ENCODE data around the gene PCDH9.
A peak's percentile ranks its signal among the peaks of the same experiment; 100 is the strongest.

The PCDH9 gene, protein sequence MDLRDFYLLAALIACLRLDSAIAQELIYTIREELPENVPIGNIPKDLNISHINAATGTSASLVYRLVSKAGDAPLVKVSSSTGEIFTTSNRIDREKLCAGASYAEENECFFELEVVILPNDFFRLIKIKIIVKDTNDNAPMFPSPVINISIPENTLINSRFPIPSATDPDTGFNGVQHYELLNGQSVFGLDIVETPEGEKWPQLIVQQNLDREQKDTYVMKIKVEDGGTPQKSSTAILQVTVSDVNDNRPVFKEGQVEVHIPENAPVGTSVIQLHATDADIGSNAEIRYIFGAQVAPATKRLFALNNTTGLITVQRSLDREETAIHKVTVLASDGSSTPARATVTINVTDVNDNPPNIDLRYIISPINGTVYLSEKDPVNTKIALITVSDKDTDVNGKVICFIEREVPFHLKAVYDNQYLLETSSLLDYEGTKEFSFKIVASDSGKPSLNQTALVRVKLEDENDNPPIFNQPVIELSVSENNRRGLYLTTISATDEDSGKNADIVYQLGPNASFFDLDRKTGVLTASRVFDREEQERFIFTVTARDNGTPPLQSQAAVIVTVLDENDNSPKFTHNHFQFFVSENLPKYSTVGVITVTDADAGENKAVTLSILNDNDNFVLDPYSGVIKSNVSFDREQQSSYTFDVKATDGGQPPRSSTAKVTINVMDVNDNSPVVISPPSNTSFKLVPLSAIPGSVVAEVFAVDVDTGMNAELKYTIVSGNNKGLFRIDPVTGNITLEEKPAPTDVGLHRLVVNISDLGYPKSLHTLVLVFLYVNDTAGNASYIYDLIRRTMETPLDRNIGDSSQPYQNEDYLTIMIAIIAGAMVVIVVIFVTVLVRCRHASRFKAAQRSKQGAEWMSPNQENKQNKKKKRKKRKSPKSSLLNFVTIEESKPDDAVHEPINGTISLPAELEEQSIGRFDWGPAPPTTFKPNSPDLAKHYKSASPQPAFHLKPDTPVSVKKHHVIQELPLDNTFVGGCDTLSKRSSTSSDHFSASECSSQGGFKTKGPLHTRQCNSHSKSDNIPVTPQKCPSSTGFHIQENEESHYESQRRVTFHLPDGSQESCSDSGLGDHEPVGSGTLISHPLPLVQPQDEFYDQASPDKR (N-terminal part only)

DNA sequence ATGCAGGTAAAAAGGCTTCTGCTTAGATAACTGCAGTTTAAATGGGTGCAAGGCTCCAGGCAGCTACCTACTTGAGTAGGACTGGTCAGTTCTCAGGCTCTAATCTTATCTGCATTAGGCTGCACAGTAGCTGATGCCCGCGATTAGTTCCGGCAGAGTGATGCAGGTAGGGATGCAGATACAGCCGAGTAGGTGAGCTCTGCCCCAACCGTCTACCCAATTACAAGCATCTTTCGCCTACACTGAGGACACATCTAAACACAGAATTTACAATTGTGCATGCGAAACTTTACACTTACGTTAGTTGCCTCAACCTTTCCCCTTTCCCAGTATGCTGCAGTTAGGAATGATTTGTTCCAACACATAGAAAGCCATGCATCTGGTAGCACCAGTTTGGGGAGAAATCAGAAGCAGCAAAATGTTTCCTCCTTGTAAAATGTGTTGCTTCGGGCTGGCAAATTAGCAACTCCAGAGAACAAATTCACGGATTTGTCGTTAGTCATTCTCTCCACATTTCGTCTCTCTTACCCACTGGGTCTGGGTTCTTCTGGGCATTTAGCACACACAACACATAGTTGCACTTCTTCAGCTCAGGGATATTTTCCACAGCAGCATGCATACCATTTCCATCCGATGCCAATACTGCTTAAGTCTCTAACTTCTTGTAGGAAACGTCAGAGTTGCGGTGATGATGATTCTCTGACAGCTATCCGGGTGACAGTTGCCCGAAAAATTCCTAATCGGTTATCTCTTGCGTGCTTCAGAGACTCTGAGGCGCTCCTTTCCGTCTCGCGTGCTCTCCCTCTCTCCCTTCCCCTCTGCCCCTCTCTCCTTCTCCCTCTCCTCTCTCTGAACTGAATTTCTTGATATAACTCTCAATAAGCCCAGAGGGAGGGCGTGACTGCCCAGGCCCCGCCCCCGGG, at the start of gene PCDH9:
Gene PCDH9, minus strand, starts transcription at position 856 of the 923 bp plus-strand sequence. CDS start 1,896 bp downstream, outside the sequence.
- no peak for DNase-seq (ENCODE audit: low read depth in 3 of 3)

DNA sequence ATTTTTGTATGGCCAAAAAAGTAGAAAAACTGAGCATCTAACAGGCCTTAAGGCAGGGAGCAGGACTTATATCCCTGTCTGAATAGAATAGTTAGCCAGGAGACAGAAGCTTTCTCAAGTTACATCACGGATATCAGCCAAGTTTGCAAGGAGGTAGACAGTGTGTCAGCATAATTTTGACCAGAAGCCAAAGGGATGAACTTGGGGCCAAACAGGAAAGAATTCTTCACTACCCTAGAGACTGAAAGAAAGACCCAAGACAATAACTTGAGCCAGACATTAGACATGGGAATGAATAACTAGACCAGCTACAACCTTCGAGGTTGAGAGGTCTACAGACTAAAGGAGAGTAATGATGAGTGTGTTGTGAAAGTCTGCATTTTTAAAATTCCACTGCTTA, 48.1 kb upstream of the PCDH9 start:
- no peak for DNase-seq (ENCODE audit: low read depth in 3 of 3)

DNA sequence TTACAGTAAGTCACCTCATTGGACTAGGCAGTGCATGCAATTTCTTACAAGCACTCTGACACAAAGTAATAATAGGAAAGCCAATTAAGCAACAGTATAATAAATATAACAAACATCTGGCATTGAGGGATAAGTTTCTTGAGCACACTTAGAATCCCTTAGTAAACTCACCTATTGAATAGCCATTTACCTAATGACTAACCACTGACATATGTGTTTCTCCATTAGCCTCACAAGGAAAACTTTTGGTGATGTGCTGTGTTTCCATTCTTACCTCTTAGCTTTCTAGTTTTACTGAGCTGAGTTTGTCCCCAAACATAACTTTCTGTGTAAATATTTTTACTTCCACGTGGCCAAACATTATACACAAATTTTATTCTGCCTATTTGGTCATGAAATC, 47.4 kb upstream of the PCDH9 start:
- DNase-seq (ENCODE audit: low read depth in 3 of 3): no peak

DNA sequence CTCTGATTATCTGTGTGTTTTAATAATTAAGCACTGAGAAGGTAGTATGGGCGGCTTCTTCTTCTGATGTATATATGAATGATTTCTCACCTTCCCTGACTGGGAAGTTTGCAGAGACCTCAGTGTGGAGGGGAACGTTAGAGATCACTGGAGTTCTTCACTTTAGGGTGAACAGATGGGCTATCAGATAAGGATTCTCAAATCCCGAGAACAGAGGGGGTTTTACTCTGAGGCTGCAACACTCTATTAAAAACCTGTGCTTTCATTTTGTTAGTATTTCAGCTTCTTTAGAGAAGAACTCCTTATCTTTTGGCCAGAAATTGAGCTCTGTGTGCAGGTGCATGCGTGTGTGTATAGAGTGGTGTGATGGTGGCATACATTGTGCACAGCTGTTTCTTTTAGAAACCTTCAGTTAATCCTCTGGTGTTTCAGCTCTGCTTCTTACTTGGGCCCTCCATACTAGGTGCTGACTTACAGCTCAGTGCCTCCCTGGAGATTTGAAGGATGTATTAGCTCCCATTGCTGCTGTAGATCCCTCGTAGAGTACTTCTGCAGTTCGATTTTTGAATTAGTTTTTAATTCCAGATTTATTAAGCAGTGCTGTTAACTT, 45.3 kb upstream of the PCDH9 start:
- DNase-seq (ENCODE audit: low read depth in 3 of 3): no peak

DNA sequence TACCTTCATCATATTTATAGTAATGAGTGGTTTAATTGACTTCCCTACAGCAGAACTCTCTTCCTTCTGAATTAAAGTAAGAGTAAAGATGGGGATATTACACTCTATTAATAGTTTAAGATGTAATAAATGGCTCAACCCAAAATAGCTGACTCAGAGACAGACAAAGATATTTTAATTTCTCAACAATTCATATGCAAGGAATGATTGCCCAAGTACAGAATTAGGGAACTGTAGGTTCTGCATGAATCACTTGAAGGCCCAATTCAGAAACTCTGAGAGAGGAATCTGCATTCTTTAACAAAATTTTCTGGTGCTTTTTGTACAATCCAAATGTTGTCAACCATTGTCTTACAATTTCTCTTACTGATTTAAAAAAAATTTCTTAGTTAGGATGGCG, 42.9 kb upstream of the PCDH9 start:
- no peak for DNase-seq (ENCODE audit: low read depth in 3 of 3)

DNA sequence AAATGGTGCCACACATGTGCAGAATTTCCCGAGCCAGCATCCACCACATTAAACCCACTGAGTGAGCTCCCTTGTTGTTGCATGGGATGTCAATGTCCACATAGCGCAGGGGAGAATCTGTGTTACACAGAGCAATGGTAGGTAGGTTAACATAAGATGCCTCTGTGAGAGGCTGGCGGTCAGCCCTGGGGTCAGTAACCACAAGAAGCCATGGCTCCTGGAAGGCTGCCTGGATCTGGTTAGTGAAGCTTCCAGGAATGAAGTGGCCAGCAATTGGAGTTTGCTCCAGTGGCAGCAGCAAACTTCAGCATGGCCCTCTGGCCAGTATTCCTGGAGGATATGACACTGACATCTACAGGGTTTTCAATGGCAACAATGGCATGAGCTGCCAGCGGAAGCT, 37.0 kb upstream of the PCDH9 start:
- DNase-seq (ENCODE audit: low read depth in 3 of 3): no peak

DNA sequence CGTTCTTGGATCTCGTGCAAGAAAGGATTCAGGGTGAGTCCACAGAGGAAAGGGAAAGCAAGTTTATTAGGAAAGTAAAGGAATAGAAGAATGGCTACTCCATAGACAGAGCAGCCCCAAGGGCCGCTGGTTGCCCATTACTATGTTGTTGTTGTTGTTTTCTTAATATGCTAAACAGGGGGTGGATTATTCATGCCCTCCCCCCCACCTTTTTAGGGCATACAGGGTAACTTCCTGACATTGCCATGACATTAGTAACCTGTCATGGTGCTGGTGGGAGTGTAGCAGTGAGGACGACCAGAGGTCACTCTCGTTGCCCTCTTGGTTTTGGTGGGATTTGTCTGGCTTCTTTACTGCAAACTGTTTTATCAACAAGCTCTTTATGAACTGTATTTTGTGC, 29.1 kb upstream of the PCDH9 start:
- no peak for DNase-seq (ENCODE audit: low read depth in 3 of 3)

DNA sequence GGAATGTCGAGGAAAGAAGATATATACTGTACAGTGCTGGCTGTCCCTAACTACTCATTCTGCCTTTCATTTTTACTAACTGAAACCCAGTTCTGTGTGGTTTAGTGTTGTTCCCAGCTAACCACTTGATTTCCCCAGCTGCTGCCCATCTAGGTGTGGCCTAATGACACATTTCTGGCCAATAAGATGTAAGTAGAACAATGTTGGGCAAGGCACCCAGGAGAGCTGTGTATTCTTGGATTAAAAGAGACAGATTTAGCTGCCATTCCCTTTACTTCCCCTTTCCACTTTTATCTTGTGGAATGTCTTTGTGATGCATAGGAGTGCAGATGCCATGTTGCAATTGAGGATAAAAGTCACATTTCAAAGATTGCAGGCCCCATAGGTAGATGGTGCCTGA, 28.3 kb upstream of the PCDH9 start:
- no peak for DNase-seq (ENCODE audit: low read depth in 3 of 3)

DNA sequence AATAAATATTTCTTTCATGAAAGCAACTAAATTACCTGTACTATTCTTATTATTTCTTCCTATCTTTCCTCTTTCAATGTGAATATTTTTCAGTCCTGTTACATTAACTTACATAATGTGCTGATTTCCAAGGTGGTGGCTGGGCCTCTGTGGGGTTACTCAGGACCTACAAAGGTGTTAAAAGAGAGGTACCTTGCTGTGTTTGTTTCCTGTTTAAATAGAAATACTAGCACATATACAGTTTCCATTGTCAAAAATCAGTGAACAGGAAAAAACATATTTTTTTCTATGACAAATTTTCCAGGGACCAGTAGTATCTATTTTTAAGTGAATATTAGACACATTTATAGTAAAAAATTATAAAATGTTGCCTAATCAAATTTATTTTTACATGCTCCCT, 8.7 kb upstream of the PCDH9 start:
- no peak for DNase-seq (ENCODE audit: low read depth in 3 of 3)

DNA sequence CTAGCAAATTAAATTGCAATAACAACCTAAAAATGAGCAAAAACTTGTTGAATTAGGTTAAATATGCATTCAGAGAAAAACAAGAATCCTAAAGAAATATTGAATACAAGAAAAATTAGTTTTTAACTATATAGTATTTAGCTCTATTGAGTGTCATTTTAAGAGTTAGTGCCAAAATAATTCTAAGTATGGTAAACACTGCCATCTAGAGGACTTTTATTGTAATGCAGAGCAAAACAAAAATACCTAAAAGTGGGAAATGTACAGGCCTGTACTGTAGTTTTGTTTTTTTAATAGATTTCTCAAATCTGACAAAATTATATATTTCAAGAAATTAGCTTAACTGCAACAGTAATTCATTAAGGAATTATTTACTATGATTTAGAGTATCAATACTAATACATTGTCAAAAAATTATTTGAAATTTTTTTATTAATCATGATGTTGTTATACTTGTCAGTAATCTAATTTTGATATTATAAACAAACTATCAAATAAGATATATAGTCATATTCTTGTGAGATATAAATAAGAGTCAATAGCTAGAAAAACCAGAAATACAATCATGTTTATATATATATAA, 8.2 kb upstream of the PCDH9 start:
- no peak for DNase-seq (ENCODE audit: low read depth in 3 of 3)

DNA sequence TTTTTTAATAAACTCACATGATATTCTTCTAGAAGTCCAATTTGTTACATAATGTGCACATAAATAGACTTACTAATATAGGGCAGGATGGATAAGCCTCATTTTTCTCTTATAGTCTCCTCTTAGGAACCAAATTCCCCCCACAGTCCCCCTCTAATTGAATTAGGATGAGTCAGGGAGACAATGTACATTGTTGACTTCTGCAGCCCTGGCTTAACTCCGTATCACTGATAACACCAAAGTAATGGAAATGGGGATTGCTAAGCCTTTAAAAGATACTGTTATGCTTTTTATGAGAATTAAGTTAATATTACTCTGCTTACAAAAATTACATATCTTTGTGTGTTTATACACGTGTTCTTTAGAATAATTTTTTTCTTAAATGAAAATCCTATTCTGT, 5.1 kb upstream of the PCDH9 start:
- no peak for DNase-seq (ENCODE audit: low read depth in 3 of 3)

DNA sequence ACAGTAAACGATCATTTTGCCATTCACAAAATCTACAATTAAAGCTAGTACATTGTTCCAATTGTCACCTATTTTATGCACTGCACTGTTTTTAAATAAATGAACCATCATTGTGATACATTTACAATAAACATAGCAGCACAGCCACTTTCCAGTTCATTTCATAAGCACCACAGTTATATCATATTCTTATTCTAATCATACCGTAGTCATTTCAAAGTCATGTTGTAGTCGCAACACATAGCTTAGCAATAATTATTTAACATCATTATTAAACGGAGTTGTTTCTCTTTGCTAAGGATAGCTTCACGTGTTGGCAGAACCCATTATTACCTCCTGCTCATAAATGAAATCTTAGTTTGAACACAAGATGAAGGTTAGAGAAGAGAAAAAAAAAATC, 2.2 kb upstream of the PCDH9 start:
- DNase-seq (ENCODE audit: low read depth in 3 of 3): no peak

DNA sequence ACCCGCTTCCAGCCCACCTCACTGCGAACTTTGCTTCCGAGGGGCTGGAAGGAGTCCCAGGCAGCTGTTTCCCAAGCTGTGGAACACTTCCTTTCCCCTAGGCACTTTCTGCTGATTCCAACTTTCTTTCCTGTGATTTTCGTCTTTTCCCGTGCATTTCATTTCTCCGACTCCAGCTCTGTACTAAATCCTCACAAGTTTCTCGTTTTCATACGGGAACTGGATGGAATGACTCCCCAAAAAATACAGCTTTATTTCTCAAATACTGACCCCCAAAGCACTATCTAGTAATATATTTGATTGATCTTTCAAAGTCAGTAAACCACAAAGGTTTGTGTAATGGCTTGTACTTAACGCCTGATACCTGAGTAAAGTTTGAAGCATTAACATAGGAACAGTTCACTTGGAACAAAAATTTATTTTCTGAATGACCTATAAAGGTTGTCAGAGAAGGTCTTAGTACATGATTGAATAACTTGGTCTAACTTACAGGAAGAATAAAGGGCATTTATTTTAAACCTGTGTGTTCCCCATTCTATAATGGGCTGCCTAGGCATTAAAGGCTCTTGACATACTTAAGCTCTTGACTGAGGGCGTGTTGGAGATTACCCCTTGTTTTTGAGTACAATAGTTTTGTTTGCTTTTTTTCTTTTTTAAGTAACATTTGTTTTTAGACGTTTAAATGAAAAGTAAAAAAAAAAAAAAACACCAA, 1.3 kb upstream of the PCDH9 start:
- DNase-seq (ENCODE audit: low read depth in 3 of 3): no peak

DNA sequence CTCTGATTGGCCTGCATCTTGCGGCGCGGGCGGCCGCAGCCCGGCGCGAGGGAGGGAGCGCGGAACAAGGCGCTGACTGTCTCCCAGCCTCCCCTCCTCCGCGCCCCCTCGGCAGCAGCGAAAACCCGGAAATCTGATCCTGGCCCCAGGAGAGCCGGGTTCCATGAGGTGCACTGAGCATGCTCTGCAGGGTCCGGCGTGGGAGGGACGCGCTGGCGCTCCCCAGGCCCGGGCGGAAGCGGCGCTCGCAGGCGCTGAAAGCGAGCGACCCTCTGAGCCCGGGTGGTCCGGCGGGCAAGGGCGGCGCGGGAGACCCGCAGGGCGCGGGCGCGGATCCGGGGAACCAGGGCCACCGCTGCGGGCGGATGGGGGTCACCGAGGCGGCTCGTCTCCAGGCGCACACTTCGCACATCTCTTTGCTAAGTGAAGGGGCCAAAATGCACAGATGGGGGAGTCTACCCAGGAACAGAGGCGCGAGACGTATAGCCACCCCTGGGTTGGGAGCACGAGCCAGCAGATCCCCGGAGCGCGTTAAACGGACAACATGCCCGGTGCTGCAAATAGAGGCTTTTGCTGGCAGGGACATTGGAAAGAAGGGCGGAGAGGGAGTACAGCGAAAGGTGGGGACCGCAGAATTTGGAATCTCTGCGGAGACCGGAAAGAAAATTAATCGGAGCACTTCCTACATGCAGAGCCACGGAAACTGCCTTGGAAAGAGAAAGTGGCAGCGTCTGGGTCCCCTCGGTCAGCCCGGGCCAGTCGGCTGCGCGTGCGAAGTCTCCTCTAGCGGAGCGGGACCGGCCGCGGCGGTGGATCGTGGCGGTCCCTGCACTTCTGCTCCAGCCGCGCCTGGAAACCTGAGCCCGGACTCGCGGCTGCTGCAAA, 510 bp upstream of the PCDH9 start:
- DNase-seq (ENCODE audit: low read depth in 3 of 3): peak; percentile 67 to 88 (median 75)

DNA sequence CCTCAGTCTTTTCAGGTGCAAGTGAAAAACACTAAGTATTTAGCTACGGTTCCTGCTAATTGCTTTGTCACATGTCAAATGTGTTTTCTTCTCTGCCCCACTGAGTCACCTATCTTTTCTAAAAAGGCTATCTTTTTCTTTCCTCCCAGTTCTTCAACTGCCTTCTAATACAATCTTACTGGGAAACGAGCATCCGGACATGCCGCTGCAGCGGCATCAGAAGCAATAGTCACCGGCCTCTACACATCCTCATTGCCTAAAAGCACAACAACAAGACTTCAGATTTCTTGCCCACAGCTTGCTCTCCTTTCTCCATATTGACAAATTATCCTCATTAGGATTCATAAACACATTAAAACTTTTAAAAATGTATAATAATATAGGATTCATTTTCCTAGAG, 1.2 kb downstream of the PCDH9 start:
- DNase-seq (ENCODE audit: low read depth in 3 of 3): no peak

DNA sequence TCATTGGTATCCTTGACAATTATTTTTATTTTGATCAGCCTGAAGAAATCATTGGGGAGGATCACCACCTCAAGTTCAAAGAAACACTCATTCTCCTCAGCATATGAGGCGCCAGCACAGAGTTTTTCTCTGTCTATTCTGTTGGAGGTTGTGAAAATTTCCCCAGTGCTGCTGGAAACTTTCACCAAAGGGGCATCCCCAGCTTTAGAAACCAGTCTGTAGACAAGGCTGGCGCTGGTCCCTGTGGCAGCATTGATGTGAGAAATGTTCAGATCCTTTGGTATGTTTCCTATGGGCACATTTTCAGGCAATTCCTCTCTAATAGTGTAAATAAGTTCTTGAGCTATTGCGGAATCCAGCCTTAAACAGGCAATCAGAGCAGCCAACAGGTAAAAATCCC, 2.1 kb downstream of the PCDH9 start:
- DNase-seq (ENCODE audit: low read depth in 3 of 3): no peak

DNA sequence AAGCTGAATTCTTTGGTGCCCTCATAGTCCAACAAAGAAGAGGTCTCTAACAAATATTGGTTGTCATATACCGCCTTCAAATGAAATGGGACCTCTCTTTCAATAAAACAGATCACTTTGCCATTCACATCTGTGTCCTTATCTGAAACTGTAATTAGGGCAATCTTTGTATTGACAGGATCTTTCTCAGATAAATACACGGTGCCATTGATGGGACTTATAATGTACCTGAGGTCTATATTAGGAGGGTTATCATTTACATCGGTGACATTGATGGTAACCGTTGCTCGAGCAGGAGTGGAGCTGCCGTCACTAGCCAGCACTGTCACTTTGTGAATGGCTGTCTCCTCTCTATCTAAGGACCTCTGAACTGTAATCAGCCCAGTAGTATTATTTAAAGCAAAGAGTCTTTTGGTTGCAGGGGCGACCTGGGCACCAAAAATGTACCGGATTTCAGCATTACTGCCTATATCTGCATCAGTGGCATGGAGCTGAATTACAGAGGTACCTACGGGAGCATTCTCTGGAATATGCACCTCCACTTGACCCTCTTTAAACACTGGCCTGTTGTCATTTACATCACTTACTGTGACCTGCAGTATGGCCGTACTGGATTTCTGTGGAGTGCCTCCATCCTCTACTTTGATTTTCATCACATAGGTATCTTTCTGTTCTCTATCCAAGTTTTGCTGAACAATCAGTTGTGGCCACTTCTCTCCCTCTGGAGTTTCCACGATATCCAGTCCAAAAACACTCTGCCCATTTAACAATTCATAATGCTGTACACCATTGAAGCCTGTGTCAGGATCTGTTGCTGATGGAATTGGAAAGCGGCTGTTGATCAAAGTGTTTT, 2.8 kb downstream of the PCDH9 start:
- DNase-seq (ENCODE audit: low read depth in 3 of 3): no peak

DNA sequence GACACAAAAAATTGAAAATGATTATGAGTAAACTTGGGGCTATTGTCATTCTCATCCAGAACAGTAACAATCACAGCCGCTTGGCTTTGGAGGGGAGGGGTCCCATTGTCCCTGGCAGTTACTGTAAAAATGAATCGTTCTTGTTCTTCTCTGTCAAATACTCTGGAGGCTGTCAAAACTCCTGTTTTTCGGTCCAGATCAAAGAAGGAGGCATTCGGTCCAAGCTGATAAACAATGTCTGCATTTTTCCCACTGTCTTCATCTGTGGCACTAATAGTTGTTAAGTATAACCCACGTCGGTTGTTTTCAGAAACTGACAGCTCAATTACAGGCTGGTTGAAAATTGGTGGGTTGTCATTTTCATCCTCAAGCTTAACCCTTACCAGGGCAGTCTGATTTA, 3.4 kb downstream of the PCDH9 start:
- DNase-seq (ENCODE audit: low read depth in 3 of 3): no peak
